ENCODE data around the gene DGCR2.
"Not testable (repeated sequence)": the region's sequence is repeated elsewhere in the genome, so short reads cannot be mapped to it uniquely, and the experiment has no call there.

The DGCR2 gene

DNA sequence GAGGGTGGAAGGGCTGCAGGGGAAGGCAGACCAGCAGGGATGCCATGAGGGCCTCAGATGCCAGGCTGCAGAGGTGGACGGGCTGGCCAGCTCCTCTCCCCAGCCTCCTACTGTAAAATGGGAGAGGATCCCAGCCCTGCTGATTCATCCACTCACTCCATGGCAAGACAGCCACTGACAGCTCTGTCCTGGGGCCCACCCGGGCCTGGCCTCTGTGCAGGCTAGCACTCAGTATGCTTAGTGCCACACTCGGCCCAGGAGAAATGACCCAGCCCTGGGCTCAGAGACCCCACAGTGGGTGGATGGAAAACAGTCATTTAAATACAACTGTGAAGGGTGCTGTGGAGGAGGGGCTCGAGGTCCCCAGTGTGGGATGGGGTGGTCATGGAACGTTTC is 94.2 kb downstream of the DGCR2 start:
- not testable (repeated sequence) for DNase-seq (ENCODE audit: low read depth)

DNA sequence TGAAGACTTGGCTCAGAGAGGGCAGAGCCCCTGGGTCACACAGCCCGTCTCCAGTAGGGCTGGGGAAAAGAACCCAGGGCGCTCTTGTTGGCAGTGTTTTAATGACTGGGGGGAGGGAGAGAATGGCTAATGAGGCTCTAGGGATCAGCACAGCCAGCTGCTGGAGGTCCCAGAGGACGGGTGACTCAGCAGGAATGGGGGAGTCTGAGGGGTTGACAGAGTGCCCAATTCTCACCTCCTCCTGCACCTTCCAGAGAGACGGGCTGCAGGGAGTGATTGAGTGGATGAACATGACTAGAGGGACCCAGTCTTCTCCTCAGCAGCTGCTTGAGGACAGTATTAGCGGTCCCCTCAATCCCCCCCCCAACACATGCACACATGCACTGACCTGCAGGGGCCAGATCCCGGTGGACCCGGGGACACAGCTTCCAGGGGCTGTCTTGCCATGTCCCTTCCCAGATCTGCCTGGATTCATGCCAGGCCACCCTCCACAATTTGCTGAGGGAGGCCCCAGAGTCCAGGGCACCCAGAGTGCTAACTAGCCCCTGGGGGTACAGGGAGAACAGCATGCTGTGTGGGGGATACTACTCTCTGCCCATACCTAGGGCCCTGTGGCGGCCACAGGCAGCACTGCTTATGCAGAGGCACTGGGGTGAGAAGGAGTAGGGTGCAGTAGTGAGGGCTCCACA is 94.7 kb downstream of the DGCR2 start:
- not testable (repeated sequence) for DNase-seq (ENCODE audit: low read depth)

DNA sequence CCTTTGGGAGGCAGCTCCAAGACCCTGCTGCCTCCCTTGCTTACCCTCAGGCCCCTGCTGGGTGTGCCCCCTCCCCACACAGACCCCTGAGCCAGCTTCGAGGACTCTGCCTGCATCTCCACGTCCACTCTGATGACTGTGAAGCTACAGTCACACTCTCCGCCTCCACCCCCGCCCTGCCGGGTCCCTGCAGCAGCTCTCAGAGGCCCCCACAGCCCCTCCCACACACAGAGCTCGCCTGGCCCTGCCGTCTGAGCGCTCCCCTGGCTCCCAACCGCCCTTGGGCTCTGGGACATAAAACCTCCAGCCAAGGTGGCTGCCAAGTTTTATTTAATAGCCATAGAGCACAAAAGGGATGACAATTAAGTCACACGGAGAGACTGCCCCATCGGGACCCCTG is 96.1 kb downstream of the DGCR2 start:
- DNase-seq (ENCODE audit: low read depth): not testable (repeated sequence)

DNA sequence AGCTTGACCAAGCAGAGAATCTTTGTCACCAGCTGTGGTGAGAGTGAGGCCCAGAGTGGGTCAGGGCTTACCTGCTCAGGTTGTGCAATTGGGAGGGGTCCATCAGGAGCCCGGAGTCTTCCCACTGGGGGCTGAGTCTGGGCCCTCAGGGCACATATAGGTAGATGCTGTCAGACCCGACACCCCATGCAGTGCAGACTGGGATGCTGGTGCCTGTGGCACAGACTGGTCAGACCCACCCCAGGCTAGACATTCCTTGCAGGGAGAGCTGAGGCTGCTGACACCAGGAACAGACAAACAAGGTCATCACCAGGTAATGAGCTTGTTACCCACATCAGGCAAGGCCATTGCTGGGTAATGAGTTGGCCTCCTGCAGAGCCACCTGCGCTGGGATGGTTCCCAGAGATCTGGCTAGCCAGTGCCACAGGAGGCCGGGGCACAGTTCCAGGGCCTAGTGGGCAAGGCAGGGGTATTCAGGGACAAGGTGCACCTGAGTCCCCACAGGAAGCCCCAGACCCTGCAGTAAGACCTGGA is 97.2 kb downstream of the DGCR2 start:
- not testable (repeated sequence) for DNase-seq (ENCODE audit: low read depth)

DNA sequence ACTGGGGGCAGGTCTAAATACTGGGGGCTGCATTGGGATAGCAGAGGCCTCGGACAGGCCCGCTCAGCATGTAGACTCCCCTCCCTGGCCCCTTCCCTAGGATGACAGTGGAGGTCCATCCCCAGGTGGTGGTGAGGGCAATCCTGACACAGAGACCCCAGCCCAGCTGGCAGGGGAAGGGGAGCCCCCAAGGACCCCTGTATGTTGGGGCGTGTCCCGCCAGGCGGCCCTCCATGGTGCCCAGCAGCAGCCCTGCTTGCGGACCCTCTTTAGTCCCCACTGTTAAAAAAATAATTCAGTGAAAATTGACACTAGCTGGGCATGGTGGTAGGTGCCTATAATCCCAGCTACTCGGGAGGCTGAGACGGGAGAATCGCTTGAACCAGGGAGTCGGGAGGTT is 98.3 kb downstream of the DGCR2 start:
- not testable (repeated sequence) for DNase-seq (ENCODE audit: low read depth)

DNA sequence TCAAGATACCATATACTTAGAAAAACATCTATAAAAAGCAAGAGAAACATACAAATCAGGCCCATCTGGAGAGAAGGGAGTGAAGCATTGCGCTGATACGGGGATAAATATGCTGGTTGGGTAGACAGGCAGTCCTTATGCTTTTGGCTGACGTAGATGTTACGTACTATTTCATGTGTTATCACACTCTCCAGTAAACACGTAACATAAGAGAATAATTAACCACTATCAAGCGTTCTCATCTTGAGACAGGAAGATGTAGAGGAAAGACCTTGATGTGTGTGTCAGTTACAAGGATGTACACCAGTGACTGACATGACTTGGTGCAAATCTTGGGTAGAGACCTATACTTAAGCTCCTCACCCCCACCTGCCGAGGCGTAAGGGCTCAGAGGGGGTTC is 99.5 kb downstream of the DGCR2 start:
- DNase-seq (ENCODE audit: low read depth): no peak

DNA sequence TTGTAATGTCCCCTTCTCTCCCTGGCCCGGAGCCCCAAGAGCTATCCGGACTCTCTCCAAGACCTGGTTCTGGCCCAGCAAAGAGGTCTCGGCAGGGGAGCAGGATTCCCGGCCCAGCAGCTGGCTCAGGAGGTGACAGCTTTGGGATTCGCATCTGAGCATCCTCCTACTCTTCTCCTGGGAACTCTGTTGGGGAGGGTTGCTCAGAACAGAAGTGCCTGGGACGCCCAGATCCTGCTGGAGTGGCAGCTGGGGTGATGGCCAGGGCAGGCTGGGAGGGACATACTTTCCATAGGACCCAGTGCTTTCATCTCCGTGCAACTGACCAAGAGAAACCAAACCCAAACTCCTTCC is 102.6 kb downstream of the DGCR2 start:
- DNase-seq (ENCODE audit: low read depth): no peak

DNA sequence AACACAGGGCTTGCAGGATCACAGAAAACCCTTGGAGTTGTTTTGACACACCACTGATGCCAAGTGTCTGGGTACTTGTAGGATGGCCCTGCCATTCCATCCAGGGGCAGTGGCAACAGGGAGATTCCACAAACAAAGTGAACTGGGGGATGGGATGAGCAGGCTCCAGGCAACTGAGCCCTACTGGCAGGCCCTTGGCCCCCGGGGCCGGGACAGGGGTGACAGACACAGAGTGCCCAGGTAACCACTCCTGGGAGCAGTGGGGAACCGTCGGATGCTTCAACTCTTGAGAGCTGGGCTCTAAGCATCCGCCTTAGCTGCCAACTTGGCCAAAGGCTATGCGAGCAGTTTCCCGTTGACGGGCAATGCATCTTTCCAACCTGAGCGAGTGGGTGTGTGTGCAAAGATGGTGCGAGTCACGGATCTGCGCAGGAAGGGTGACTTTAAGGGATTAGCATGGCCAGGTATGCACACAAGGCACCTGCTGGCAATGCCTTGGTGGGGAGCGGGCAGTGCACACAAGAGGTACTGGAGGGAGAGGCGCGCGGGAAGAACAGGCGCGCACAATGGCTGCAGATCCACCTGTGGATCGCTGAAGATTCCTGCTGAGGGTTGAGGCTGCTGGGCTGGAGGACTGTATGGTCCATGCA is 103.1 kb downstream of the DGCR2 start:
- no peak for DNase-seq (ENCODE audit: low read depth)

DNA sequence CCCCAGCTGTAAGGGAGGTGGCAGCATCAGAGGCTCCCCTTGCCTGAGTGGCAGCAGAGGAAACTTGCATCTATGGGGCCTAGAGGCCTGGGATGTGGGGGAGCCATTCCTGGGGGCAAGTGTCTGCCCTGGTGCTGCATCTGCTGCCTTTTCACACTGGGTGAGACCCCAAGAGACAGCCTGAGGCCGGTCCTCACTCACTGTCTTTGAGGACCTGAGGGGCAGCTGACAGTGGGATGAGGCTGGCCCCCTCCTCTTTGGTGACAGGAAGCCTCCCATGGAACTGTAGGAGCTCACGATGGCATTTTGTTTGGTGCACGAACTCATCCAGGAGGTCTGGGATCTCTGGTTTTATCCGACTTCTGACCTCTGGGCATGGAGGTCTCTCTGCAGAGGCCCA is 104.0 kb downstream of the DGCR2 start:
- DNase-seq (ENCODE audit: low read depth): no peak

DNA sequence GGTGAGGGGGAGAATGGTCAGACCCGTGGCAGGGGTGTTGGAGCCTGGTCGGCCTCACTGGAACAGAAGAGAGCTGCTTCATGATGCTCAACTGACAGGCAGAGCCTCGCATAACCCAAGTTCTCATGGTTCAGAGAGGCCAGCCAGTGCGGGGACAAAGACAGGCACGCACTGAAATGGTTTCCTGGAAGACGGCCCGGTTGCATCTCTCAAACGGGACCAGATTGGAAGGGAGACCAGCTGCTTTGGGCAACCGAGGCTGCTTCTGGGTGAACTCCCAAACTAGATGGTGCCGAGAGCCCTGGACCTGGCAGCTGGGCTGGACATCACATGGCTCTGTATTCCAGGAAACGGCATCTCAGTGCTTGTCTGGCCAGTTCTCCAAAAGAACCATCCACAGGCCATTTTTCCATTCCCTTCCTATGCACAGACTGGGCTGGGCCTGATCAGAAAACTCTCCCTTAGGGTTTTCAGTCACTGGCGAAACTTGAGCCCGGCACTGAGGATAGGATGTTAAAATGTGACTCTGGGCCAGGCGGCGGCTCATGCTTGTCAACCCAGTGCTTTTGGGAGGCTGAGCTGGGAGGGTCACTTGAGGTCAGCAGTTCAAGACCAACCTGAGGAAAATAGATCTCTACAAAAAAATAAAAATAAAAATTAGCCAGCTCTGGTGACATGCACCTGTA is 106.0 kb downstream of the DGCR2 start:
- DNase-seq (ENCODE audit: low read depth): no peak

DNA sequence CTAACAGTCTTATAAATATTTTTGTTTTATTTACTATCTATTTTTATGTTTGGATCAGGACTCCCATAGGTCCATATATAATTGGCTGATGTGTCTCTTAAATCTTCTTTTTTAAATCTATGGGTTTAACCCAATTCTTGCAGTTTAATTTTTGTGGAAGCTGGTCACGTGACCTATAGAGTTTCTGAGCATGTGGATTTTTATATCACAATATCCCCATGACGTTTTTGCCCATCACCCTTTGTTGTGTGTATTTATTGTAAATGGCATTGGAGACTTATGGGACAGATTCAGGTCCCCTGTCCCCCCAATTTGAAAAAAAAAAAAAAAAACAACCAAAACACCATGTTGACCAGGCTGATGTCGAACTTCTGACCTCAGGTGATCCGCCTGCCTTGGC is 107.3 kb downstream of the DGCR2 start:
- DNase-seq (ENCODE audit: low read depth): no peak

DNA sequence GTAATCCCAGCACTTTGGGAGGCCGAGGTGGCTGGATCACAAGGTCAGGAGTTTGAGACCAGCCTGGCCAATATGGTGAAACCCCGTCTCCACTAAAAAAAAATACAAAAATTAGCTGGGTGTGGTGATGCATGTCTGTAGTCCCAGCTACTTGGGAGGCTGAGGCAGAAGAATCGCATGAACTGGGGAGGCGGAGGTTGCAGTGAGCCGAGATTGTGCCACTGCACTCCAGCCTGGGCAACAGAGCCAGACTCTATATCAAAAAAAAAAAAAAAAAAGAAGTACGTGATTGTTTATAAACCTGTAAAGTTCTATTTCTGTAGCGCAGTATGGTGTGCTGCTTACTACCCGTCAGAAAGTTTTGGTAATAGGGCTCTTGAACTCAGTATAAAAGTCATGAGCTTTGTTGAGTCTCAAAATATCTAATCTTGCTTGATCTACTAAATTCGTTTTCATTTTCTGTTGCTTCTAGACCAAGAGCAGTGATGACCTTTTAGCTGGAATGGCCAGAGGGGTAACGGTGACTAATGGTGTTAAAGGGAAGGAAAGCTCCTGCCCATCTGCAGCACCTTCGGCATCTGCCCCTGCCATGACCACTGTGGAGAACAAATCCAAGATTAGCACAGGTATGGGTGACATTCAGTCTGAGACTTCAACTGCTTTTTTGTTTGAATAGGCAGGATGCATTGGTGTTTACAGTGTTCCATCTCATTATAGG is 108.2 kb downstream of the DGCR2 start:
- DNase-seq (ENCODE audit: low read depth): not testable (repeated sequence)

DNA sequence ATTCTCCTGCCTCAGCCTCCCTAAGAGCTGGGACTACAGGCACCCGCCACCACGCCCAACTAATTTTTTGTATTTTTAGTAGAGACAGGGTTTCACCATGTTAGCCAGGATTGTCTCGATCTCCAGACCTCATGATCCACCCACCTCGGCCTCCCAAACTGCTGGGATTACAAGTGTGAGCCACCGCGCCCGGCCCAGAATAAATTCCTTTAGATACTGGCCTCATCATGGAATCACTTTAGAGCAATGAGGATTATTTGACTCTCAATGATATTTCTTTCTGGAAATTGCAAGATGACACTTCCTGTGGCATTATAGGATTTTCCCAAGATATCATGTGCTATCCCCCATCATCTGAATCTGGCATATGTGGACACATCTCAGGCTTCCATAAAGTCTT is 108.8 kb downstream of the DGCR2 start:
- DNase-seq (ENCODE audit: low read depth): not testable (repeated sequence)

DNA sequence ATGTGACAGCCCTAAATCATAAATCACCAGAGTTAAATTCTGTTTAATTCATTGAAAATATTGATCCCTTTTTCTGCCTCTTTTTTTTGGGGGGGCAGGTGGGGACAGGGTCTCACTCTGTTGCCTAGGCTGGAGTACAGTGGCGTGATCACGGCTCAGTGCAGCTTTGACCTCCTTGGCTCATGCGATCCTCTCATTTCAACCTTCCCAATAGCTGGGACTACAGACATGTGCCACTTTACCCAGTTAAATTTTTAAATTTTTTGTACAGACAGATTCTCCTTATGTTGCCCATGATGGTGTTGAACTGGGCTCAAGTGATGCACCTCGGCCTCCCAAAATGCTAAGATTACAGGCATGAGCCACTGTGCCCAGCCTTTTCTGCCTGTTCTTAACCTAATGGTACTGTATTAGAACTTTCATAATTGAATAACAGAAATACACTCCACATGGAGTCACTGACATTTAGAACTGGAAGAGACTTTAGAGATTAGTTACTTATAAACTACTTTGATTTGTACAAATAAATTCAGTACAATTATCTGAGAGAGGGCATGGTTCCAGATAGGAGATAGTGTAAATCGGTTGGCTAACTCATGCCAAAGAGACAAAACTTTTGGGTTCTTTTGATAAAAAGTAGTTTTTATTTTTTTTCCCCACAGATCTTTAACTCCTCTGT is 109.8 kb downstream of the DGCR2 start:
- DNase-seq (ENCODE audit: low read depth): no peak

DNA sequence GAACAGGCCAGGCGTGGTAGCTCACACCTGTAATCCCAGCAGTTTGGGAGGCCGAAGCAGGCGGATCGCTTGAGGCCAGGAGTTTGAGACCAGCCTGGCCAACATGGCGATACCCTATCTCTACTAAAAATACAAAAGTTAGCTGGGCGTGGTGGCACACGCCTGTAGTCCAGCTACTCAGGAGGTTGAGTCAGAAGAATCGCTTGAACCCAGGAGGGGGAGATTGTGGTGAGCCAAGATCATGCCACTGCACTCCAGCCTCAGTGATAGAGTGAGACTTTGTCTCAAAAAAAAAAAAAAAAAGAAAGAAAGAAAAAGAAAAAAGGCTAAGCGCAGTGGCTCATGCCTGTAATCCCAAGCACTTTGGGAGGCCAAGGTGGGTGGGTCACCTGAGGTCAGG is 110.6 kb downstream of the DGCR2 start:
- not testable (repeated sequence) for DNase-seq (ENCODE audit: low read depth)

DNA sequence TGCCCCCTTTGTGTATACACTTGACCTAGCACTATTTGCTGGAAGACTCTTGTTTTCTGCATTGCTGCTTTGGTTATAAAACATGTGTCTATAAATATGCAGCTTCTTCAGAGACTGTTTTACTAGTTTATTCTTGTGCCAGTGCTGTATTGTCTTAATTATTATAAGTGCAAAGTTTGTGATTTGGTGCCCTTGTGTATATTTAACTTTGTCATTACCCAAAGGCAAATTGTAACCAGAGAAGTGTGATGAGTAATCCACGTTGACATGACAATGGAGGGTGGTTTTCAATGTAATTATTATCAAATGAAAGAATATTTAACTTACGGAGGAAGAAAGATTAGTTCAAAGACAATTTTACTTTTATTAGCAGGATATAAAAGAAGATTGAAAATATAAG is 111.1 kb downstream of the DGCR2 start:
- DNase-seq (ENCODE audit: low read depth): no peak

DNA sequence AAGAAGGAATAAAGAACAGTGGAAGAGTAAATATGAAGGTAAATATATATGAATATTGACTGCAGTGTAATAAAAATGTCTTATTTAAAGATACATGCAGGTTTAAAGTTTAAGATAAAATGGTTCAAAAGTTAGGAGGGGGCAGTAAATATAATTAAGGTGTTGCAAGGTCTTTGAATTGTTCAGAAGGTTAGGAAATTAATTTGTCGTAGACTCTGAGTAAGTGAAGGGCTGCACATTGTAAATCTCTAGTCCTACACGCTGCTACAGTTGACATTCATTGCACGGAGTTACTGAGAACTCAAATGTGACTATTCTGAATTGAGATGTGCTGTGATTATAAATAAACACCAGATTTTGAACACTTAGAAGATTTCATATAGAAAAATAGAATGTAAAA is 116.3 kb downstream of the DGCR2 start:
- no peak for DNase-seq (ENCODE audit: low read depth)

DNA sequence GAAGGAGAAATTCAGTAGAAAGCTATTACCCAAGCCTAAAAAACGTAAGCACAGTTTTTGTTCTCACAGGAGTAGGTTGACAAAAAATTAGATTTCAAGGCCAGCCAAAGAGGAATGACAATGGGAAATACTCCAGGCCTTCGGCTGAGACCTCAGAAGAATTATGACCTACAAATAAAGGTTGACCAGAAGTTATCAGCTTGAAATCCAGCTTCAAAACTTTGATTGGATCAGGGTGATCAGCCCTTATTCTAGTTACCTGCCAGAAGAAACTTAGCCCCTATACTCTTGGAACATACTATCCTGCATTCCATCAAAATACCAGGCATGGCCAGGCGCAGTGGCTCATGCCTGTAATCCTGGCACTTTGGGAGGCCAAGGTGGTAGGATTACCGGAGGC is 117.7 kb downstream of the DGCR2 start:
- DNase-seq (ENCODE audit: low read depth): no peak

DNA sequence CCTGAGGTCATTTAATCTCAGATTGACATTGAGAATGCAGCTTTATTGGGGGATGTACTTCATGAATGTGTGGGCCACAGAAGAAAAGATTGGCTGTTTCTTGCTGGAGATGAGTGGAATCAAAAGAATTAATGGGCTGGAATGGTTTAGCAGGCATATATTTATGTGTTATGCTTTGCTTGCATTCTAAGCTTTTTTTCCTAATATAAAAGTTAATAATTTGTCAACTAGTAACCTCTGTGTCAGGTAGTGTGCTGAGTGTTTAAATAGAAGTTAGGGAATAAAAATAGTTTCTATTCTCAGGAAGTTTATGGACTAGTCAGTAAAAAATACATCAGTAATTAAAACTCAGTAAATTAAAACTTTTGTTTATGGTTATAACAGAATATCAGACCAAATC is 118.7 kb downstream of the DGCR2 start:
- no peak for DNase-seq (ENCODE audit: low read depth)

DNA sequence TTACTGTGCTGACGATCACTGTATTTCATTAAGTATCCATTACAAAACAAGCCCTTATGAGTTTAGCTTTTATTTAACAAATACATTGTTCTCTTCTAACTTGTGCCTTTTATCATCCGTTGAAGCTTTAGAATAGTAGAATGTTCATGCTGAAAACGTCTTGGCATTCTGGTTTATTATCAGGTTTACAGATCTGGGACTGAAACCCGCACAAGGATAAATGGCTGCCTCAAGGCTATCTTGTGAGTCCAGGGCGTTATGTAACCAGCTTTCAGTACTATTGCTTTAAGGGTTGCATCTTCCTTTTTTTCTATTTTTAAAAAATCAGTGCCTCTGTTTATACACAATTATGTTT is 119.6 kb downstream of the DGCR2 start:
- DNase-seq (ENCODE audit: low read depth): no peak

DNA sequence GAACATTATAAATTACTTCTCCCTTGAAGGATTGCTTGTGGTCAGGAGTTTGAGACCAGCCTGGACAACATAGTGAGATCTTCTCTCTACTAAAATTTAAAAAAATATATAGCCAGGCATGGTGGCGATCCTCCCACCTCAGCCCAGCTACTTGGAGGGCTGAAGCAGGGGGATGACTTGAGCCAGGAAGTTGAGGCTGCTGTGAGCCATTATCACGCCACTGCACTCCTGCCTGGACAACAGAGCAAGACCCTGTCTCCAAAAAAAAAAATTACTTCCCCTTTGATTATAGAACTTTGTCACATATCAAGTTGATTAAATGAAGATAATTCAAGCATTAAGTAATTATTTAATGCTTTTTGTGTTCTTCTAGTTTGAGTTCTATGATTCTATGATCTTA is 121.0 kb downstream of the DGCR2 start:
- DNase-seq (ENCODE audit: low read depth): no peak

DNA sequence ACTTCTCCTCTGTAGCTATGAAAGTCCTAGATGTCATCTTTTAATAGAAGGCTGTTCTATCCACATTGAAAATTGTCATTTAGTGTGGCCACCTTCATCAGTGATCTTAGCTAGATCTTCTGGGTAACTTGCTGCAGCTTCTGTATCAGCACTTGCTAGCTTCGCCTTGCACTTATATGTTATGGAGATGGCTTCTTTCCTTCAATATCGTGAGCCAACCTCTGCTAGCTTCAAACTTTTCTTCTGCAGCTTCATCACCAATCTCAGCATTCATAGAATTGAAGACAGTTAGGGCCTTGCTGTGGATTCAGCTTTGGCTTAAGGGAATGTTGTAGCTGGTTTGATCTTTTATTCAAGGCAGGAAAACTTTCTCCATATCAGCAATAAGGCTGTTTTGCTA is 122.1 kb downstream of the DGCR2 start:
- DNase-seq (ENCODE audit: low read depth): not testable (repeated sequence)

Measured in stimulated activated CD8-positive, alpha-beta memory T cell treated with anti-CD3 and anti-CD28 coated beads, Interleukin-12 subunit alpha, Interleukin-12 subunit beta, amount 100 ng/mL, for 1 hour (primary cell).